HEK293 (cell line): ENCODE measurements around the gene TPCN2.

ENCODE experiments used
- IKZF3 ChIP-seq: fragments of 450-650 bp; IDR thresholded peaks from 2 replicates; pipeline ENCODE4 v1.5.0; 2018; ENCODE audit warnings: missing biosample characterization, mild to moderate bottlenecking, missing genetic modification characterization, moderate library complexity
- PRDM1 ChIP-seq: fragments of 450-650 bp; formaldehyde crosslinking; IDR thresholded peaks from 2 replicates; pipeline ENCODE4; 2016; ENCODE audit warnings: missing biosample characterization, missing genetic modification characterization
- ZEB2 ChIP-seq: fragments of 450-650 bp; formaldehyde crosslinking; IDR thresholded peaks from 2 replicates; pipeline ENCODE4 v1.5.1; 2016; ENCODE audit warnings: missing biosample characterization, missing genetic modification characterization
- ZNF133 ChIP-seq: fragments of 450-650 bp; formaldehyde crosslinking; IDR thresholded peaks from 2 replicates; pipeline ENCODE4 v1.5.1; 2016; ENCODE audit warnings: missing biosample characterization, missing genetic modification characterization
- ZNF184 ChIP-seq: fragments of 450-650 bp; IDR thresholded peaks from 2 replicates; pipeline ENCODE4 v1.5.1; 2018; ENCODE audit warnings: missing biosample characterization, mild to moderate bottlenecking, missing genetic modification characterization
- ZNF830 ChIP-seq: fragments of 450-650 bp; IDR thresholded peaks from 2 replicates; pipeline ENCODE4 v1.5.0; 2018; ENCODE audit warnings: missing biosample characterization, missing genetic modification characterization, low read depth, mild to moderate bottlenecking, moderate library complexity
- TF ChIP-seq, protein P1 (sequence below): fragments of 450-650 bp; formaldehyde crosslinking; IDR thresholded peaks from 2 replicates; pipeline ENCODE4 v1.5.1; 2016; ENCODE audit warnings: missing biosample characterization, missing genetic modification characterization
- TF ChIP-seq, protein P2 (sequence below): fragments of 450-650 bp; formaldehyde crosslinking; IDR thresholded peaks from 2 replicates; pipeline ENCODE4 v1.5.1; 2016; ENCODE audit warnings: missing biosample characterization, missing genetic modification characterization

DNA sequence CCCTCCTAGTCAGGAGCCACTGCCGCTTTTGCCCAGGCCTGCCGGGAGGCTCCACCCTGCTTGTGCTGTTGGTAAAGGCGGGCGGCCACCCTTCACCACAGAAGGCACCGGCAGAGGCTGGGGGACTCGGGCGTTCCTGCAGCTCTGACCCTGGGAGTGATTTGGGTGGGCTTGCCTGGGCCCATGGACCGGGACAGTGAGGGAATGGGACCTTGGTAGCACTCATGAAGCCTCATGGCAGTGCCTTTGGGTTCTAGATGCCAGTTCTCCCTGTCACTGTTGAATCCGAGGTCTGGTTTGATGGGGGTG lies 4.4 kb downstream of the TPCN2 start:
- TF ChIP-seq, protein P1, sequence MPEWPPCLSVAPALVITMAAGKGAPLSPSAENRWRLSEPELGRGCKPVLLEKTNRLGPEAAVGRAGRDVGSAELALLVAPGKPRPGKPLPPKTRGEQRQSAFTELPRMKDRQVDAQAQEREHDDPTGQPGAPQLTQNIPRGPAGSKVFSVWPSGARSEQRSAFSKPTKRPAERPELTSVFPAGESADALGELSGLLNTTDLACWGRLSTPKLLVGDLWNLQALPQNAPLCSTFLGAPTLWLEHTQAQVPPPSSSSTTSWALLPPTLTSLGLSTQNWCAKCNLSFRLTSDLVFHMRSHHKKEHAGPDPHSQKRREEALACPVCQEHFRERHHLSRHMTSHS = no peak
- TF ChIP-seq, protein P2, sequence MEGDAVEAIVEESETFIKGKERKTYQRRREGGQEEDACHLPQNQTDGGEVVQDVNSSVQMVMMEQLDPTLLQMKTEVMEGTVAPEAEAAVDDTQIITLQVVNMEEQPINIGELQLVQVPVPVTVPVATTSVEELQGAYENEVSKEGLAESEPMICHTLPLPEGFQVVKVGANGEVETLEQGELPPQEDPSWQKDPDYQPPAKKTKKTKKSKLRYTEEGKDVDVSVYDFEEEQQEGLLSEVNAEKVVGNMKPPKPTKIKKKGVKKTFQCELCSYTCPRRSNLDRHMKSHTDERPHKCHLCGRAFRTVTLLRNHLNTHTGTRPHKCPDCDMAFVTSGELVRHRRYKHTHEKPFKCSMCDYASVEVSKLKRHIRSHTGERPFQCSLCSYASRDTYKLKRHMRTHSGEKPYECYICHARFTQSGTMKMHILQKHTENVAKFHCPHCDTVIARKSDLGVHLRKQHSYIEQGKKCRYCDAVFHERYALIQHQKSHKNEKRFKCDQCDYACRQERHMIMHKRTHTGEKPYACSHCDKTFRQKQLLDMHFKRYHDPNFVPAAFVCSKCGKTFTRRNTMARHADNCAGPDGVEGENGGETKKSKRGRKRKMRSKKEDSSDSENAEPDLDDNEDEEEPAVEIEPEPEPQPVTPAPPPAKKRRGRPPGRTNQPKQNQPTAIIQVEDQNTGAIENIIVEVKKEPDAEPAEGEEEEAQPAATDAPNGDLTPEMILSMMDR (tag by site-specific recombination) = no peak
- no peak for TF ChIP-seq IKZF3 (tag by site-specific recombination)
- TF ChIP-seq PRDM1 = no peak
- TF ChIP-seq ZNF830 (tag by site-specific recombination) = no peak
- TF ChIP-seq ZNF133 (tag by site-specific recombination) = no peak
- TF ChIP-seq ZEB2 (tag by site-specific recombination) = no peak
- no peak for TF ChIP-seq ZNF184
